AG09309 (cell line): Measurements from ENCODE around the gene MTCL1.

Experiments
- DNase-seq: peaks from one replicate; pipeline ENCODE4 v3.0.0-alpha.2; 2010; ENCODE audit warnings: low read depth
- H3K4me3 ChIP-seq: 2 replicates; pipeline ENCODE4 v1.5.1; 2011; ENCODE audit warnings: mild to moderate bottlenecking, low read depth, low read length, moderate library complexity; ENCODE audit not compliant: control insufficient read depth
- CTCF ChIP-seq: IDR thresholded peaks from 2 replicates; pipeline ENCODE4 v1.5.1; 2011; ENCODE audit warnings: mild to moderate bottlenecking, low read depth, low read length, inconsistent platforms; ENCODE audit not compliant: insufficient read depth, control insufficient read depth; ENCODE audit errors: missing control alignments

MTCL1 gene

GRCh38 chr18:8776013-8776943 is 70.9 kb downstream of the MTCL1 start:
- TF ChIP-seq CTCF, result no peak
- no peak overlapping the region for H3K4me3 ChIP-seq
- DNase-seq, result no peak

GRCh38 chr18:8777846-8778245 is 72.5 kb downstream of the MTCL1 start:
- no peak overlapping the region for H3K4me3 ChIP-seq
- DNase-seq, result no peak
- TF ChIP-seq CTCF, result no peak

GRCh38 chr18:8778386-8778785 is 73.0 kb downstream of the MTCL1 start:
- DNase-seq, result no peak
- no peak for TF ChIP-seq CTCF
- H3K4me3 ChIP-seq, result no peak overlapping the region

- no peak overlapping the region for H3K4me3 ChIP-seq
- no peak for DNase-seq
- no peak for TF ChIP-seq CTCF
These were observed 73.5 kb downstream of the MTCL1 start for GRCh38 chr18:8778824-8779223.

GRCh38 chr18:8779251-8779650 is 73.9 kb downstream of the MTCL1 start:
- TF ChIP-seq CTCF, result no peak
- H3K4me3 ChIP-seq, result no peak overlapping the region
- no peak for DNase-seq

GRCh38 chr18:8780227-8780626 is 74.9 kb downstream of the MTCL1 start:
- TF ChIP-seq CTCF, result no peak
- no peak for DNase-seq

More at GRCh38 chr18:8780227-8780626, 74.9 kb downstream of the MTCL1 start:
- no peak overlapping the region for H3K4me3 ChIP-seq
